Ishikawa (cell line): ENCODE measurements around the gene FAM222A.
A peak's percentile ranks its signal among the peaks of the same experiment; 100 is the strongest.

Source experiments
- CEBPB ChIP-seq: IDR thresholded peaks from 2 replicates; pipeline ENCODE4 v1.6.1; 2012
- CREB1 ChIP-seq: IDR thresholded peaks from 2 replicates; pipeline ENCODE4 v1.6.1; 2012; ENCODE audit warnings: low read depth
- EGR1 ChIP-seq: IDR thresholded peaks from 2 replicates; pipeline ENCODE4 v1.6.1; 2012
- EP300 ChIP-seq: IDR thresholded peaks from 2 replicates; pipeline ENCODE4 v1.6.1; 2012; ENCODE audit warnings: borderline replicate concordance
- FOXM1 ChIP-seq: IDR thresholded peaks from 2 replicates; pipeline ENCODE4 v1.6.1; 2012; ENCODE audit warnings: low read depth, borderline replicate concordance
- NFIC ChIP-seq: IDR thresholded peaks from 2 replicates; pipeline ENCODE4 v1.6.1; 2012
- RAD21 ChIP-seq: IDR thresholded peaks from 2 replicates; pipeline ENCODE4 v1.6.1; 2012; ENCODE audit warnings: low read depth
- REST ChIP-seq: IDR thresholded peaks from 2 replicates; pipeline ENCODE4 v1.6.1; 2012; ENCODE audit warnings: low read depth, mild to moderate bottlenecking
- TAF1 ChIP-seq: IDR thresholded peaks from 2 replicates; pipeline ENCODE4 v1.6.1; 2012; ENCODE audit warnings: low read depth, mild to moderate bottlenecking
- TCF12 ChIP-seq: IDR thresholded peaks from 2 replicates; pipeline ENCODE4 v1.6.1; 2012; ENCODE audit warnings: low read depth
- TEAD4 ChIP-seq: IDR thresholded peaks from 2 replicates; pipeline ENCODE4 v1.6.1; 2012
- USF1 ChIP-seq: IDR thresholded peaks from 2 replicates; pipeline ENCODE4 v1.6.1; 2012
- YY1 ChIP-seq: IDR thresholded peaks from 2 replicates; pipeline ENCODE4 v1.6.1; 2012; ENCODE audit warnings: low read depth
- ZBTB7A ChIP-seq: IDR thresholded peaks from 2 replicates; pipeline ENCODE4 v1.6.1; 2012; ENCODE audit warnings: low read depth
- TF ChIP-seq, protein P1 (sequence below): IDR thresholded peaks from 2 replicates; pipeline ENCODE4 v1.6.1; 2012

Gene FAM222A

DNA sequence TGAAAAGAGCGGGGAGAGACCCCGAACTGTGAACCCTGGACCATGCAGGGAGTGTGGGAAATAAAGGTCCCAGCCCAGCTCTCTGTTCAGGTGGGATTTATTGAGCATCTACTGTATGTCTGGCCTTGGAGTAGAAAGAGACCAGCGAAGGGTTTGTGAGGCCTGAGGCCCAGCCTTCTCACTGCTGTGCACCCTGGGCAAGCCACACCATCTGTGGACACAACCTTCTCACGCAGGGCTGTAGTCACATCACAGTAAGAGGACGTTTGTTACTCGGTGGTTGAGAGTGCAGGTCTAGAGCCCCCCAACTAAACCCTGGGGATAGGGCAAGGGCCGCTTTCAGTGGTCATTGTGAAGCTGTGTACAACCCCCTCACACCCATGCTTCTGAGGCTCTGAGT is 18.2 kb downstream of the FAM222A start:
- TF ChIP-seq REST (no peak), CREB1 (no peak), RAD21 (no peak), FOXM1 (no peak)

DNA sequence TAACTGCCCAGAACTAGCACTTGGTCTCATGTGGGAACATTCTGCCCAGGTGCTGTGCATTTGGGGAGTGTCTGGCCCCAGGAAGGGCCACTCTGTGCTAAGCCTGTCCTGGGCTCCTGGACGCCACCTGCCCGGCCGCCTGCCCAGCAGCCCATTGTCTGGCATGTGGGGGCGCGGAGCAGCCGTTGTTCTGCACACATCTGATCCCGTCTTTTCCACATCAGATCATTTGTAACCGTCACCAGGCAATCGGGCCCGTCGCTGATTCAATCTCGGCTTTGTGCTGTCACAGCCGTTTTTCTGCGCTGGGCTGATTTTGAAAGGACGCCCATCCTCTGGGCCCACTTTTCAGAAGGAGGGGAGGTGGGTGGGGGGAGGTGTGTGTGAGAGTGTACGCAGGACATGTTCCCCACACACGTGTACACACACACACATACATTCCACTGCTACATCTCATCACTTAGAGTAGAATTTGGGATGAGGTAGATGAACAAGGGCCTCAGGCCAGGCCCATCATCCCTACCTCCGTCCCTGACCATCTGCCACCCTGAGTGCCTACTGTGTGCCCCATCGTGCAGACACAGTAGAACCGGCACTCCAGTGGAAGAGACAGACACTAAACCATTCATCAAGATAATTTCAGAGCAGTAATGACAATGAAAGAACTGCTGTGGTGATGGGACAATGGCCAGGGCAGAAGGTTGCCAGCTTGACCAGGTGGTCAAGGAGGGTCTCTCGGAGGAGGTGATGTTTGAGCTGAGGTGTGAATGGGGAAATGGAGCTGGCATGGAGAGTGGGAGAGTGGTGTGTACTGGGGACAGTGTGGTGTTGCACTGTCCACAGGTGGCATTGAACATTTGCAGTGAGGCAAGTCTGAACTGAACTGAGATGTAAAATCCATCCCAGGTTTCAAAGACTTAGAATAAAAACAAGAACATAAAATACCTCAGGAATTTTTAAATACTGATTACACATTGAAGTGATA is 19.0 kb downstream of the FAM222A start:
- TF ChIP-seq EP300 (no peak), NFIC (no peak), USF1 (no peak), TEAD4 (no peak), CEBPB (no peak), REST (no peak)

GRCh38 chr12:109734219-109735000 is 20.8 kb downstream of the FAM222A start:
- no peak for TF ChIP-seq CEBPB
- no peak for TF ChIP-seq NFIC
- TF ChIP-seq CREB1, result no peak
- TF ChIP-seq TAF1, result no peak
- no peak for TF ChIP-seq REST
- no peak for TF ChIP-seq TCF12
- TF ChIP-seq EP300, result no peak
- TF ChIP-seq USF1, result no peak
- no peak for TF ChIP-seq FOXM1
- TF ChIP-seq EGR1, result no peak
- TF ChIP-seq ZBTB7A, result no peak
- no peak for TF ChIP-seq TEAD4
- TF ChIP-seq RAD21, result no peak
- TF ChIP-seq YY1, result no peak
- TF ChIP-seq, protein P1, sequence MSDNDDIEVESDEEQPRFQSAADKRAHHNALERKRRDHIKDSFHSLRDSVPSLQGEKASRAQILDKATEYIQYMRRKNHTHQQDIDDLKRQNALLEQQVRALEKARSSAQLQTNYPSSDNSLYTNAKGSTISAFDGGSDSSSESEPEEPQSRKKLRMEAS, result no peak

GRCh38 chr12:109735051-109735521 is 21.5 kb downstream of the FAM222A start:
- no peak for TF ChIP-seq NFIC
- no peak for TF ChIP-seq TCF12
- no peak for TF ChIP-seq EGR1
- peak; percentile 67 for TF ChIP-seq REST
- TF ChIP-seq, protein P1, result no peak
- TF ChIP-seq CEBPB, result no peak
- no peak for TF ChIP-seq RAD21
- no peak for TF ChIP-seq FOXM1
